ENCODE results near the gene WDR43.

WDR43 gene

GRCh38 chr2:28894470-28895188 is at the start of gene WDR43:
TSS of gene WDR43 (plus strand) at chr2:28894667. CDS start at chr2:28894699, 32 bp downstream.
- peak; percentile 98 for DNase-seq

- DNase-seq = no peak
Measured at GRCh38 chr2:28855193-28855592, 39.3 kb upstream of the WDR43 start.

GRCh38 chr2:28855977-28856376 is 38.5 kb upstream of the WDR43 start:
- no peak for DNase-seq

- DNase-seq = no peak
Measured at GRCh38 chr2:28868611-28869010, 25.9 kb upstream of the WDR43 start.

GRCh38 chr2:28869494-28870145 is 24.8 kb upstream of the WDR43 start:
- no peak for DNase-seq

GRCh38 chr2:28870146-28870891 is 24.1 kb upstream of the WDR43 start, which contains the start of gene TRMT61B:
TSS of gene TRMT61B (minus strand) at chr2:28870309. CDS start at chr2:28870277, 32 bp downstream.
- DNase-seq = peak; percentile 96

GRCh38 chr2:28871620-28872019 is 22.8 kb upstream of the WDR43 start:
- DNase-seq = no peak

GRCh38 chr2:28880193-28880592 is 14.3 kb upstream of the WDR43 start:
- no peak for DNase-seq

GRCh38 chr2:28893488-28893887 is 979 bp upstream of the WDR43 start:
- no peak for DNase-seq

GRCh38 chr2:28895189-28895893 is 874 bp downstream of the WDR43 start:
- DNase-seq = peak; percentile 30

- no peak for DNase-seq
Measured at GRCh38 chr2:28896906-28897305, 2.4 kb downstream of the WDR43 start.

- DNase-seq = no peak
Measured at GRCh38 chr2:28898048-28898447, 3.6 kb downstream of the WDR43 start.

- no peak for DNase-seq
Measured at GRCh38 chr2:28901202-28901601, 6.7 kb downstream of the WDR43 start.

- DNase-seq = no peak
Measured at GRCh38 chr2:28901841-28902240, 7.4 kb downstream of the WDR43 start.

GRCh38 chr2:28902584-28902983 is 8.1 kb downstream of the WDR43 start:
- DNase-seq = no peak

GRCh38 chr2:28904295-28904694 is 9.8 kb downstream of the WDR43 start:
- no peak for DNase-seq

- no peak for DNase-seq
Measured at GRCh38 chr2:28904802-28905457, 10.5 kb downstream of the WDR43 start.

- DNase-seq = no peak
Measured at GRCh38 chr2:28905533-28905932, 11.1 kb downstream of the WDR43 start.

- DNase-seq = no peak
Measured at GRCh38 chr2:28906376-28906775, 11.9 kb downstream of the WDR43 start.

- DNase-seq = no peak
Measured at GRCh38 chr2:28906821-28907220, 12.4 kb downstream of the WDR43 start.

GRCh38 chr2:28908172-28908571 is 13.7 kb downstream of the WDR43 start:
- DNase-seq = no peak

- no peak for DNase-seq
Measured at GRCh38 chr2:28909655-28910353, 15.3 kb downstream of the WDR43 start.

All from CD4-positive, alpha-beta T cell treated with Interleukin-10 for 1 hour (primary cell).